ENCODE data around the gene TMX3.

The TMX3 gene

DNA sequence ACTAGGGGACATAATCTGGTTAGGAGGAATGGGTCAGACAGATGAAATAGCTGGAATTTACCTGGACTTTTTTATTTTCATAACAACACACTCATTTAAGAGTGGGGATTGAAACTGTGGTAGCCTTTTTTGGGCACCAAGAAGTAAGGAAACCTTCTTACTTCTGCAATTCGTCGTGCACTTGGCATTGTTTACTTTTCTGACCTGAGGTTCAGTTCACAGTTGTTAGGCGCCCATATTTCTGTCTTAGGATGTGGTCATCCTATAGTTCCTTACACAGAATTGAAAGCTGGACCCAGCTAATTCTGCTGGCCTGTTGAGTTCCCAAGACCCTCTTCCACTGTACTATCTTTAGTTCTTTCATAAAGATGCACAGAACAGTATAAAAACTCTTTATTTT is 72.9 kb downstream of the TMX3 start:
- no peaks in the 10 kb centered on the region for H3K36me3 Mint-ChIP-seq (ENCODE audit: insufficient read depth)
- no peak overlapping the region for H3K4me3 Mint-ChIP-seq

GRCh38 chr18:68640861-68641260 is 74.0 kb downstream of the TMX3 start:
- H3K4me3 Mint-ChIP-seq = no peak overlapping the region
- H3K27me3 Mint-ChIP-seq = peaks cover 67% of the 10 kb centered on the region

More for the DNA sequence above, 72.9 kb downstream of the TMX3 start:
- no peak overlapping the region for H3K27ac Mint-ChIP-seq (ENCODE audit: low read depth)
- DNase-seq (ENCODE audit: low spot score in 2 of 2) (no peak), ATAC-seq (replicated peaks; ENCODE audit: extremely low read depth, poor library complexity, severe bottlenecking) (no peak)
- H3K4me1 Mint-ChIP-seq = no peaks in the 10 kb centered on the region
- H3K27me3 Mint-ChIP-seq = peaks cover 69% of the 10 kb centered on the region
- H3K9me3 Mint-ChIP-seq = no peaks in the 10 kb centered on the region

DNA sequence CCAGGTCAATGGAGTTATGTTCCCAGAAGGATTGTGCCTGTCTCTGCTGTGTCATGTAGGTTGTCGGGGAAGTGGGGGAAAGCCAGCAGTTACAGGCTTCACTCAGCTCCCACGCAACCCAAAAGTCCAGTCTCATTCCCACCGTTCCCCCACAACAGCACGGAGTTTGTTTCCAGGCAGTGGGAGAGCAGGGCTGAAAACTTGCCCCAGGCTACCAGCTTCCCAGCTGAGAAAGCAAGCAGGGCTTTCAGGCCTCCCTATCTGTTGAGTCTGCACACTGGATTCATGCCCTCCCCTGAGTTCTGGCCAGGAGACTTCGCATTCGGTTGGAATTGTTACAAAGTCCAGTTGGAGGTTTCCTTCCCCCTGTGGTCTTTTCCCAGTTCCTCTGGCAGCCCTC is 76.3 kb downstream of the TMX3 start:
- DNase-seq (ENCODE audit: low spot score in 2 of 2) (no peak), ATAC-seq (replicated peaks; ENCODE audit: extremely low read depth, poor library complexity, severe bottlenecking) (no peak)
- H3K36me3 Mint-ChIP-seq (ENCODE audit: insufficient read depth) = no peaks in the 10 kb centered on the region
- no peak overlapping the region for H3K27ac Mint-ChIP-seq (ENCODE audit: low read depth)
- peaks cover 51% of the 10 kb centered on the region for H3K27me3 Mint-ChIP-seq
- H3K9me3 Mint-ChIP-seq = no peaks in the 10 kb centered on the region
- H3K4me3 Mint-ChIP-seq = no peak overlapping the region
- H3K4me1 Mint-ChIP-seq = no peaks in the 10 kb centered on the region

More at GRCh38 chr18:68640861-68641260, 74.0 kb downstream of the TMX3 start:
- DNase-seq (ENCODE audit: low spot score in 2 of 2) (no peak), ATAC-seq (replicated peaks; ENCODE audit: extremely low read depth, poor library complexity, severe bottlenecking) (no peak)
- H3K4me1 Mint-ChIP-seq = no peaks in the 10 kb centered on the region
- no peaks in the 10 kb centered on the region for H3K36me3 Mint-ChIP-seq (ENCODE audit: insufficient read depth)
- H3K9me3 Mint-ChIP-seq = no peaks in the 10 kb centered on the region
- H3K27ac Mint-ChIP-seq (ENCODE audit: low read depth) = no peak overlapping the region

DNA sequence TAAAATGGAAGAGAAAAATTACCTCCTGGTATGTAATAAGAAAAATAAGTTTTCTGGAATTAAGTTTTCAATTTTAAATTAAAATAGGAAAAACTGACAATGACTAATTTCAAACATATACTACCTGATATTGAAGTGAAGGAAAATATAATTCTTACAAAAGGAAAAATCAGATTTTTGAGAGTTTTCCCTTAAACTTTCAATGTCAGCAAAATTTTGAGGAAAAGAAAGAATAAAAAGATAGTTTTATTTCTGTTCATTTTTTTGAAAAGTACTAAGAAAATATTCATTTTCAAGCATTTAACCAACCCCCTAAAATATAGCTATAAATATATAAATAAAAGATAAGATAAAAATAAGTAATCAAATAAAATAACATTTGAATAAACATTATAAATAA is 87.1 kb downstream of the TMX3 start:
- no peaks in the 10 kb centered on the region for H3K9me3 Mint-ChIP-seq
- H3K27me3 Mint-ChIP-seq = no peaks in the 10 kb centered on the region
- H3K27ac Mint-ChIP-seq (ENCODE audit: low read depth) = no peak overlapping the region
- ATAC-seq (replicated peaks; ENCODE audit: extremely low read depth, poor library complexity, severe bottlenecking) (no peak), DNase-seq (ENCODE audit: low spot score in 2 of 2) (no peak)
- H3K4me3 Mint-ChIP-seq = no peak overlapping the region
- H3K4me1 Mint-ChIP-seq = no peaks in the 10 kb centered on the region
- no peaks in the 10 kb centered on the region for H3K36me3 Mint-ChIP-seq (ENCODE audit: insufficient read depth)
